HG03439 (cell line): Measurements from ENCODE around the gene MRPL44.
"Not testable (repeated sequence)": the region's sequence is repeated elsewhere in the genome, so short reads cannot be mapped to it uniquely, and the experiment has no call there.

ENCODE experiments used
- ATAC-seq: cut with Tn5 transposase; IDR thresholded peaks from one replicate; pipeline ENCODE4 v1.9.1; 2021; ENCODE audit warnings: mild to moderate bottlenecking, moderate library complexity; ENCODE audit not compliant: unreplicated experiment

Gene MRPL44

DNA sequence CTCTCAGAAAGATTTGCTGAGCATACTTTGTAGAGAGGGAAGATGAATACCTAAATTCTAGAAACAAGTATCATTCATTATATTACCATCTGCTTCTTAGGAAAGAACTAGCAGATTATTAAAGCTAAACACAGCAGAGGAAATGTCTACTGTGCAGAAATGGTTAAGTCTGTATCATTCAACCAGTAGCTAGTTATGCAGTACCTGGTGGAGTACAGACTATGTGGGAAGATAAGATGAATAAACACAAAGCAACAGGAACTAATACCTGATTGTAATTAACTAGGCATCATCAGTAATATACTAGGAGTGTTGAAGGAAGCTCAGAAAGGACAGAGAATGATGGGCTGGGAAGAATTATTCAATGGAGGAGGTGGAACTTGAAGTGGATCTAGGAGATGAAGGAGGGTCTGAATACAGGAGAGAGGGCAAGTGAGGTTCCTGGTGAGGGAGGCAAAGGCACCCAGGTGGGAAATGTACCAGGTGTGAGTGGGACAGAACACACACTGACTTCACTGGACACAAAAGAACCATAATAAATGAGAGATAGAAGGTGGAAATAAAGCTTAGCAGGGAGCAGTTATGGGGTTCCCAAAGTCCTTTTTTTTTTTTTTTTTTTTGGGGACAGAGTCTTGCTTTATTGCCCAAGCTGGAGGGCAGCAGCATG lies 21.7 kb upstream of the MRPL44 start:
- ATAC-seq = no peak

DNA sequence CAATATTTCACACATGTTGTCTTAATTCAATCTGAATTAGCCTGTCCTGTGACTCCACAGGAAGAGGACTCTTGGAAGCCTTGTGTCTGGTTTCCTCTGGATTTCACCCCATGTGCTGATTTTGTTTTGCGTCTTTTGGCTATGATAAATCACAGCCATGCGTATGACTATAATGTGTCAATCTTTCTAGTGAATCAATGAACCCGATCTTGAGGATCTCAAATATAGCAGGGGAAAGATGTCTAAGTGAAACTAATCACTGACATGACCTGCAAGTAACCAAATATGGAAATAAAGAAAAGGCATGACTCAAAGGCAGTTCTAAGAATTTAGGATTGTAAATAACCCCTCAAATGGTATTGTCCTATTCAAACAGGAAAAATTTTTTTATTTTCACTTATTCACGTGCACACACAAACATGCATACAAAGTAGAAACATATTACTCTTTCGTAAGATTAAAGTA lies 20.4 kb upstream of the MRPL44 start:
- no peak for ATAC-seq

- no peak for ATAC-seq
Observed at GRCh38 chr2:223937535-223937934, 19.7 kb upstream of the MRPL44 start.

DNA sequence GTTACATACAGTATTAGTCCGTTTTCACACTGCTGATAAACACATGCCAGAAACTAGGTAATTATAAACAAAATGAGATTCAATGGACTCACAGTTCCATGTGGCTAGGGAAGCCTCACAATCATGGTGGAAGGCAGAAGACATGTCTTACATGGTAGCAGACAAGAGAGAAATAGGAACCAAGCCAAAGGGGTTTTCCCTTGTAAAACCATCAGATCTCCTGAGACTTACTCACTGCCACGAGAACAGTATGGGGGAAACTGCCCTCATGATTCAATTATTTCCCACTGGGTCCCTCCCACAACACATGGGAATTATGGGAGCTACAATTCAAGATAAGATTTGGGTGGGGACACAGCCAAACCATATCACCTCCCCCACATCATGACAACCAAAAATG lies 17.8 kb upstream of the MRPL44 start:
- ATAC-seq = not testable (repeated sequence)

DNA sequence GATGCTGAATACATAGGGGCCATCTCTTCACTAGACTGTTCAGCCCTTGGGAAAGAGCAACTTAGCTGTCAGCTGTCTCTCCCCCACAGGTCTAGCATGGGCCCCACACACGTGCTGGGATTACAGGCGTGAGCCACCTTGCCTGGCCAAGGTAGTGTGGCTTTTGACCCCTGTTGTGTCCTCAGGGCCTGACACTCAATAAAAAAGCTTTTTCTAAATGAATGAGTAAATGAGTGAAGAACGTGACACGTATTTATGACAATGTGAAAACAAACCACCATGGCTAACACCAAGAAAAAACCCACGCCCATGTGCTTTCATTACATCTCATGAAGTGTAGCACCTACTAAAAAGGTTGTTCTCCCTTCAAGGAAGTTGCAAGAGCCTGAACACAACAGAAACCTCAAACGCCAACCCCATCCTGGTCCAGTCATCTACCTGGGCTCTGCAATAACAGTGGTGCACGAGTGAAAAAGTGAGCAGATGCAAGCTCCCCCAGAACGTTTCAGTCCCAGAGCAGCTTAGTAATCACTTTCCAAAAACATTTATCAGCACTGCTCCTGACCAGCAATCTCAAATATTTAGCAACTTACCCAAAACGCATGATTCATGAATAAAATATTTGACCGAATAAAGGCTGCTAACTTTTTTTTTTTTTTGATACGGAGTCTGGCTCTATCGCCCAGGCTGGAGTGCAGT lies 15.5 kb upstream of the MRPL44 start:
- ATAC-seq = peak; percentile 55

- no peak for ATAC-seq
Observed at GRCh38 chr2:223943135-223943534, 14.1 kb upstream of the MRPL44 start.

GRCh38 chr2:223943561-223944008 lies 13.7 kb upstream of the MRPL44 start:
- no peak for ATAC-seq

DNA sequence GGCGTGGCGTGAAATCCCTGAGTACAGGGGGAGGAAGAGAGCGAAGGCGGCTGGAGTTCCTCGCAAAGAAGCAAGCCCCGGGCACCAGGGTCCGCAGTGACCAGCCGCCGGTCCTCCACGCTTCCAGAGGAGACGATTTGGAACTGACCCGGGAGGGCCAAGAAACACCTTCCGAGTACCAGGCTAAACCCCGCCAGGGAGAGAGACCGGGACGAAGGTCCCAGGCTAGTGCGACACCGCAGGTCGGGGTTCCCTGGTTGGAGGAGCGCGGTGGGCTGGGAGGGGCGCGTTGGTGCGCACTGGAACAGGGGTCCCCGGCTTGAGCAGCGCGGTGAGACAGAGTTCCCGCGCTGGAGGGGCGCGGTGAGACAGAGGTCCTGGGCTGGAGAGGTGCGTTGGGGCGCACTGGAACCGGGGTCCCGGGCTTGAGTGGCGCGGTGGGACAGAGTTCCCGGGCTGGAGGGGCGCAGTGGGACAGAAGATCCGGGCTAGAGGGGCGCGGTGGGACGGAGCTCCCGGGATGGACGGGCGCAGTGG lies 13.0 kb upstream of the MRPL44 start:
- ATAC-seq = no peak

DNA sequence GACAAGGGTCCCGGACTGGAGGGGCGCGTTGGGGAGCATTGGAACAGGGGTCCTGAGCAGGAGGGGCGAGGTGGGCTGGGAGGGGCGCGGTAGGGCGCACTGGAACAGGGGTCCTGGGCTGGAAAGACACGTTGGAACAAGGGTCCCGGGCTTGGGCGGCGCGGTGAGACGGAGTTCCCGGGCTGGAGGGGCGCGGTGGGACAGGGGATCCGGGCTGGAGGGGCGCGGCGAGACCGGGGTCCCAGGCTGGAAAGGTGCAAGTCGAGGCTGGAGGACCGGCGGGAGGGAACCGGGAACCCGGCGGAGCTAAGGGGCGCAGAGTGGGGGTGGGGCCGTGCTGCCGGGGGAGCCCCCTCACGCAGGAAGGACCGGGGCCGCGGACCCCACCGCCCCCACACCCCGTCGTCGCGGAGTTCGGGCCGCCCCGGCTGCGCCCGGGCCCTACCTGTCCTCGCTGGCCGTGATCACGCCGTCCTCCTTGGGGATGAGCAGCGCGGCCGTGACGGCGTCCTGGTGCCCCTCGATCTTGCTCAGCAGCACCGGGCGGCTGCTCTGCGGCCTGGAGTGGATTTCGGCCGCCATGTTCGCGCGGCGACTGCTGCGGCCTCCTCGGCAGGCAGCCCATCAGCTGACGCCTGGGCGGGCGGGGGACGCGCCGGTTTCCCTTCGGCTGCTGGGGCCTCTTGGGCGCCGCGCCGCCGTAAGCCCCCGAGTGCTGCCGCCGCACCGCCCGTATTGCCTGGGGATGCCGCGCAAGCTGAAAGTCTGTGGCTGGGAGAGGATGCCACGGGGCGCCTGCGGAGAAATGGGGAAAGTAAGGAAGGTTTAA lies 12.3 kb upstream of the MRPL44 start, which contains the start of gene WDFY1:
Gene WDFY1 (minus strand): TSS at position 633 of the 829 bp plus-strand sequence. CDS start 51 bp downstream, at position 582.
- peak; percentile 72 for ATAC-seq

DNA sequence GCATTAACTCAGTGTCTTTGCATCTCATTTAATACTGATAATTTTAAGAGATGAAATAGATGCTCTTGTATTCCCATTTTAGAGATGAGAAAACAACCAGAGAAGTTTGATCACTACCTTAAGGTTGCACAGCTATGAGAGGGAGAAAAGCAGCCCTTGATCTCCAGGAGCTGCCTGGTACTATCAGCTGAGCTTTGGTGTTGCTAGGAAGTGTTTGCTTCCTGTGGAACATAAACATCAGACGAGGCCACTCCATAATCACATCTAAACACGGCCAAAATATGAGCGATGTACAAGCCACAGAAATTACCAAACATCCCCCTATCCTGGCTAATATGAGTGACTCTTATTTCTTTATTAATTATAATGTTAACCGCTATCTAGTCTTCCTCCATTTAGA lies 11.5 kb upstream of the MRPL44 start:
- ATAC-seq = no peak

DNA sequence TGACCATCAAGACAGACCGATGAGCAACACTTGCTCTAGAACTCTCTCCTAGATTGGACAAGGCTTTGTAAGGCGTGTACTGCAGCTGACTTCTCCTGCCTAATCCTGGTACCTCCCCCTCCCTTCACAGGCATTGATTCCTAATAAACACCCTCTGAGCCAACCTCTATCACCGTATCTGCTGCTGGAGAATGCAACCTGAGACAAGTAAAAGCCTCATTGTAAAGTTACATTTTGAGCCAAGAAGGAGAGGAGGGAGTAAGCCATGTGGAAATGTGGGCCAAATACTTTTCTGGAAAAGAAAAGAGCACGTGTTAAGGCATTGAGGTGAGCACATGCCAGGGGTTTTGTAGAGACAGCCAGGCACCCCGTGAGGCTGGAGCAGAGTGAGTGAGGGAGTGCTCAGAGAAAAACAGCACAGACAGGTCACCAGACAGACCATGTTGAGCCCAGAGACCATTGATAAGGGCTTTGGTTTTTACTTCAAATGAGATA lies 9.5 kb upstream of the MRPL44 start:
- no peak for ATAC-seq

DNA sequence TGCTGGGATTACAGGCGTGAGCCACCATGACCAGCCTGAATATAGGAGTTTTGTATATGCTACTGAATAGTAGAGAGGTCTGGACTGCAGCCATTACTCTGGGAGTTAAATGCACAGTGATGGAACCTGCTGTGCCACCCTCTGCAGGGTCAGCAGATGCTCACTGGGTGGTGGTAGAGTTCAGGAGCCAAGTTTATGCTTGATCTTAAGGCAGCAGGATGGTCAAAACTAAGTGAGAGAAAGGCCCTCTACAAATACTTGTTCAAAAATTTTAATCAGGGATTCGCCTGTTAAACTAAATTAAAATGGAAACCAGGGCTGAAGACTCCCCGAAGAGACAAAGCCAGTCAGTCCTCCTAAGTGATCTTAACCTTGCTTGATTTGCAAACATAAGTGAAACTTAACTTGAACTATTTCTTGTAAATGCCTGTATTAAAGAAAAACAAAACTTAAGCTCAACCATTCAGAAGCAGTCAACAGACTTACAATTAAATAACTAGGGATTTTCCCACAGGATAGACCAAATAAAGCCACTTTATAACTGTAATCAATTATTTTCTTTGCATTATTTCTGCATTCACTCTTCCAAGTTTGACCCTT lies 7.9 kb upstream of the MRPL44 start:
- ATAC-seq = no peak

- ATAC-seq = no peak
Observed at GRCh38 chr2:223950448-223951347, 6.6 kb upstream of the MRPL44 start.

DNA sequence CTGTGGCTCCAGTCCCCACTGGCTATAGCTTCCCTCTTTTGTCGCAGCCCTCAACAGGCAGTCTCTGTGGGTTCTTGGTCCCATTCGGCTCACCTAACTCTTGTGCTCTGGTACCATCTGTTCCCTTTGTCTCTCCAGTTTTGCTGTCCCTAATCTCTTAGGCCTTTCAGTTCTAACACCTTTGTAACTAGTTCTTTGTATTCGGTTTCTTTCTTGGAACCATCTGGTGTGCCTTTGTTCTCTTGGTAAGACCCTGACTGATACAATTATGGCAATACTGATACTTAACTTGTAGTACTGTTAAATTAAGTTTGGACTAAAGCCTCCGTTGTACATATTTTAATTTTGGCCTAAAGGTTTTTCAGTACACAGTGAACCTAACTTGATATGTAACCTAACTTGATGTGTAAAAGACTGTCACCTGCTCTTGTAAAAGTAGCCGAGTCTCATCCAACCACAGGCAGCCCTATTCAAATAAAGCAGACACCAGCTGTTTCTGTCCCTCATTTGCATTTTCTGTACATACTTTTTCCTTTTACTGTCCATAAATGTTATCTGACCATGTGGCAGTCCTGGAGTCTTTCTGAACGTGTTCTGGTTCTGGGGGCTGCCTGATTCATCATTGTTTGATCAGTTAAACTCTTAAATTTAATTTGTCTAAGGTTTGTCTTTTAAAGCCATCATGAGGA lies 4.8 kb upstream of the MRPL44 start:
- peak; percentile 55 for ATAC-seq

GRCh38 chr2:223954401-223954800 lies 2.9 kb upstream of the MRPL44 start:
- ATAC-seq = no peak

DNA sequence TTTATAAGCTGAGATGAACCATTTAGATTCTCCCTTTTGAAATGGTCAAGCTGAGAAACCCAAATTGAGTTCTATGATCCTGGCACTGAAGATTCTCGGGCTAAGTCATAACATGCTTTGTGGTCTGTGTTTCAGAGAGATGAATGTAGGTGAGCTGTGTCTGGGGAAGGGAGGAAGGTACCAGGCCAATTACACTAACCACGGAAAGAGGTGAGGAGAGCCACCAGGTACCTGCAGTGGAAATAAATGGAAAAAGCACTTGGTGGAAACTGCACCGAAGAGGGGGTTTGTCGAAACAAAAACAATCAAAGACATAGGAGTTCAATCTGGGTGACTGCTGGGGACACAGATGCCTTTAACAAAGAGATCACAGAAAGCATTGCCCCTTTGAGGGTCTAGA lies 963 bp upstream of the MRPL44 start:
- no peak for ATAC-seq

- ATAC-seq = no peak
Observed at GRCh38 chr2:223959688-223960087, 2.4 kb downstream of the MRPL44 start.

DNA sequence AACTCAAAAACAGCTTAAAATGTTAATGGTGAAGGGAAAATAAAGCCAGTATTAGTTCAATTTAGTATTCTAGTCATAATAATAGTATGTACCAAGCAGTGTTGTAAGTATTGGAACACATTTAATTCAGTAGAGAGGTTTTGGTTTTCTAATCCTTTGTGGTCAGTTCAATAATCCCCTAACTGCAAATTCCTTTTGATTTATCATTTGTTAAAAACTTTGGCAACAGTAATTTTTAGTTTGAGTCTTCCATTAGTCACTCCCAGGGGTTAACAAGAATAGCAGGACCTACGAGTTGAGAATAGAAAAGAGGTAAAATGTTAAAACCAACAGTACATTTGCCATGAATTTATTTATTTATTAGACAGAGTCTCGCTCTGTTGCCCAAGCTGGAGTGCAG lies 10.7 kb downstream of the MRPL44 start:
- ATAC-seq = no peak

- no peak for ATAC-seq
Observed at GRCh38 chr2:223969315-223969714, 12.1 kb downstream of the MRPL44 start.
